Measurements from ENCODE around the gene AP1M1.

Gene AP1M1

GRCh38 chr19:16208847-16209665 is 11.3 kb downstream of the AP1M1 start:
- no peak for DNase-seq

DNA sequence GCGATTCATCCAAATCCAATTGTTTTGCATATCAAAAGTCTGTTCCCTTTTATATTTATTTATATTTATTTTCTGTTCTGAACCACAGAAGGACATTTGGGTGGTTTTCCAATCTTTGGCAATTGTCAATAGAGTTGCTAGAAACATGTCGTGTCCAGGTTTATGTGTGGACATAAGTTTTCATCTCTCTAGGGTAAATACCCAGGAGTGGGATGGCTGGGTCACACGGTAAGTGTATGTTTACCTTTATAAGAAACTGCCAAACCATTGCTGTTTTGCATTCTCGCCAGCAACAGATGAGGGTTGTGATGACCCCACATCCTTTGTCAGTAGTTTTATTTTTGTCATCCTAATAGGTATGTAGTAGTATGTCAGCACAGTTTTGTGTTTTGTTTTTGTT is 12.5 kb downstream of the AP1M1 start:
- DNase-seq = no peak

- no peak for DNase-seq
Measured at GRCh38 chr19:16213076-16213475, 15.4 kb downstream of the AP1M1 start.

DNA sequence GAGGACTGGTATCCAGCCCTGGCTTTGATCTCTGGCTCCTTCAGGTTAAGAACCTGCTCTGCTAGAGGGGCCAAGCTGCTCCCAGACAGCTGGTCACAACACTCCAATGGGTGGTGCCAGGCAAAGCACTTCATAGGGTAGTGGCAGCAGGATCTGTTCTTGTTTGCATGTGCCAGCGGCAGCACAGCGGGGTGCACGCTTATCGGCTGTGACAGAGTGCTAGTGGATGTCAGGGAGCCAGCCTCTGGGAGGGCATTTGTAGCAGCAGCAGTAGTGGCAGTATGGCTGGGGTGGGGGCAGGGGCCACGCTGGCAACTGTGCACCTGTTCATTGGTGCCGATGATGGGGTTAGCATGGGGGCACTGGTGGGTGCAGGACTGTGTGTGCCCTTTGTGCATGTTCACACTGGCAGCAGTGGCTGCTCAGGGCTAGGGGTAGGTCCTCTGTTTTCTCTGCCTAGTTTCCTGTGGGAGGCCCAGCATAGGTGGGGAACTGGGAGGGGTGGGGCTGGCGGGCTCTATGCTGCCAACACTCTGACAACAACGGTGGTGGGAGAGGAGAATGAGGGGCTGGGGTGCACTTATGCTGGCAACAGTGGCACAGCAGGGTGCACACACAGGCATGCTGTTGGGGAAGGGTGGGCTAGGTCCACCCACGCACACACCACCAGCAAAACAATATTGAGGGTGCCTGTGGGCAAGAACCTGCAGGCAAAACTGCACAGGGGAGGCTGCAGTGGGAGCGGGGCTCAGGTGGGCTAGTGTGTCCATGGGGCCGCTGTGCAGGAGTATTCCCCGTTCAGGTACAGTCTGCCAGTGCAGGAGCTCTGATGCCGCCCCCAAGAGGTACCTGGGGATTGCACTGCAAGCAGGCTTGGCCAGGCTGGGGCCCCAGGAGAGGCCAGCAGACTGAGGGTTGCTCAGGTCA is 19.3 kb downstream of the AP1M1 start:
- no peak for DNase-seq

DNA sequence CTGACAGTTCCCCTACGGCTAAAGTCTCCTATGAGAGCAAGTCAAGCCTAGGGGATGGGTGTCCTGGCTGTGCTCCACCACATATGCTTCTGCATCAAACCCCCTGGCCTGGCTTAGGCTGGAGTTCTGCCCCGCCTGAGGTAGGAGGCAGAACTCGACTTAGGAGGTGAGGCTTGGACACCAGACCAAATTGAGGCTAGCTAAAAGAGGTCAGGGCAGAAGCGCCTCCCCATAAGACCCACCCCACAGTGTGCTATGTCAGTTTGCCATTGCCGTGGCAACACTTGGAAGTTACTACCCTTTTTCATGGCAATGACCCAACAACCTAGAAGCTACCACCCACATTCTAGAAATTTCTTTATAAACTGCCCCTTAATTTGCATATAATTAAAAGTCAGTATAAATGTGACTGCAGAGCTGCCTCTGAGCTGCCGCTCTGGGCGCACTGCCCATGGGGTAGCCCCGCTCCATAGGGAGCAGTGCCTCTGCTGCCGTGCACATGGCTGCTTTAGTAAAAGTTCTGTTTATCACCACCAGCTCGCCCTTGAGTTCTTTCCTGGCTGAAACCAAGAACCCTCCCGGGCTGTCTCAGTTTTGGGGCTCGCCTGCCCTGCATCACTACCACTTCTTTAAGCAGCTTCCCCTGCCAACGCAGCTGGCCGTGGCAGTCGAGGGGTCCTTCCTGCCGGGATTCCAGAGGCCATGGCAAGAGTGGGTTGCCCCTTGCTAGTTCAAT is 20.2 kb downstream of the AP1M1 start:
- DNase-seq = no peak

- DNase-seq = no peak
Measured at GRCh38 chr19:16218851-16219250, 21.1 kb downstream of the AP1M1 start.

GRCh38 chr19:16222806-16223205 is 25.1 kb downstream of the AP1M1 start:
- no peak for DNase-seq

- DNase-seq = no peak
Measured at GRCh38 chr19:16223746-16224145, 26.0 kb downstream of the AP1M1 start.

- DNase-seq = no peak
Measured at GRCh38 chr19:16224293-16225045, 26.8 kb downstream of the AP1M1 start.

GRCh38 chr19:16225279-16226183 is 27.8 kb downstream of the AP1M1 start:
- no peak for DNase-seq

DNA sequence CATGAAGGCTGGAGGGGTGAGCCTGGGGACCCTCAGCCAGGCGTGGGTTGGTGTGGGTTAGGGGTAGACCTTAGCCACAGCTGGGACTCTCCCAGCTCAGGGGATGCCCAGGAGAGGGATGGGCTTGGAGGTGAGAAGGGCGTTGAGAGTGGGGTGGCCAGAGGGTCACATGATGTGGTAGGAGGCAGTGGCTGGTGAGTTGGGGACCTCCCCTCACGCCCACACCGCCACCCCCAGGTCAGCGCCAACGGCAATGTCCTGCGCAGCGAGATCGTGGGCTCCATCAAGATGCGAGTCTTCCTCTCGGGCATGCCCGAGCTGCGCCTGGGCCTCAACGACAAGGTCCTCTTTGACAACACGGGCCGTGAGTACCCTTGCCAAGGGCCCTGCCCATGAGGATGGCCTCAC is 28.5 kb downstream of the AP1M1 start:
- DNase-seq = no peak

DNA sequence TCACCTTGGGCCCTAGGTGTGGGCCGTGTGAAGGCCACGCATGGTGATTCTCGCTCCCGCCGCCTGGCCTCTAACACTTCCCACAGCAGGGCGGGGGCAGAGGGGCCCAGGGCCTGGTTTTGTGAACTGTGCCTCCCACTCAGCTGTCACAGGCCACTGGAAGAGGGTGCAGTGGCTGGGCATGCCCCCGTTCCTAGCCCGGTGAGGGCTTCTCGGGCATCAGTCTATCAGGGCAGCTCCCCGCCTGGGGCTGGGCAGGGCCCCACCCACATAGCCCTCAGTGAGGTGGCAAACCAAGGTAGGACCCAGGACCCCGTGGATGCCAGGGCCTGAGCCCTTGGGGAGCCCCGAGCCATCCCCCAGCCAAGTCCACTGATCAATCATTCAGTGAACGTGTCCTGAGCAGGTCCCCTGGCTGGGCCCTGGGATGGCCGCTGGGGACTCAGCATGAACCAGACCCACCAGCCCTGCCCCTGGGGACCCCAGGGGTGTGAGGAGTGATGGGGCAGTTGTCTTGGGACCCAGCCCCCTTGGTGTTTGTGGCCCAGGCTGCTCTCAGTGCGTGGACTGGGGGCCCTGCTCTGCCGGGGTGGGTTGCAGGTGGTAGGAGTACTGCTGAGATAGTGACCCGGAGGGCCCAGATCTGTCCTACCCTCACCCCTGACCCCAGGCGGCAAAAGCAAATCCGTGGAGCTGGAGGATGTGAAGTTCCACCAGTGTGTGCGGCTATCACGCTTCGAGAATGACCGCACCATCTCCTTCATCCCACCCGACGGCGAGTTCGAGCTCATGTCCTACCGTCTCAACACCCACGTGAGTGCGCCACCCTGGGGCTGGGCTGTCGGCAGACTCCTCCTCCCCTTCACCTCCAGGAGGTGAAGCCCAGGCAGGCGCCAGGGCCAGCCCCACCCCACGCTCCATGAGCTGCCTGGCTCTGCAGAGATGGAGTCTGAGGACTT is 29.4 kb downstream of the AP1M1 start:
- DNase-seq = no peak

DNA sequence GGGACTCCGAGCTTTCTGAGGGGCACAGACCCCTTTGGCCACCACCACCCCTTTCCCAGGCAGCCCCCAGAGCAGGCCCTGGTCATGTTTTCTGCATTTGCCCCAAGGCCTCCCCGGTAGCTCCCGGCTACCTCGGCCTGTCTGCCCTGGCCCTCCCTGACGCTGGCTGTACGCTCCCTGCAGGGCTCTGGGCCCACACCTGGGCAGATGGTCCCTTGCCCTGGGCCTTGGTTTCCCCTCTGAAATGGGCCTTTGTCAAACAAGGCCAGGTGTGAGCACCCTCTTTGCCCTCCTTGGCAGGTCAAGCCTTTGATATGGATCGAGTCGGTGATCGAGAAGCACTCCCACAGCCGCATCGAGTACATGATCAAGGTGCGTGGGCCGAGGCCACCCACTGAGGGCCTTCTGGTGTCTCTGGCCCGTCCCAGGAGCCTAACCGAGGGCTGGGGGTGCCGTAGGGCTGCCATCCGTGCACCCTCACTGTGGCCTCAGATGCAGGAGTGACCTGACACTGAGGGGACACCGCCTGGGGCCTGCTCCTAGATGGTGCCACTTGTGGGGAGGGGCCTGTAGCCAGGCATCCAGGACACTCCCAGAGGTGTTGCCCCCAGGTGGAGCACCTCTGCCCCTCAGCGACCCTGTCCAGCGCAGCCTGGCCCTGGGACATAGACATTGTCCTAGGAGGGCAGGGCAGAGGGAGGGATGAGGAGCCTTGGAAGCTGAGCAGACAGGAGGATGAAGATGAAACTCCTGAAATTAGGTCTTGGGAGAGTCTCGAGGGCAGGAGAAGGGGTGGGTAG is 30.3 kb downstream of the AP1M1 start:
- DNase-seq = no peak

GRCh38 chr19:16228637-16229321 is 31.1 kb downstream of the AP1M1 start:
- DNase-seq = no peak

DNA sequence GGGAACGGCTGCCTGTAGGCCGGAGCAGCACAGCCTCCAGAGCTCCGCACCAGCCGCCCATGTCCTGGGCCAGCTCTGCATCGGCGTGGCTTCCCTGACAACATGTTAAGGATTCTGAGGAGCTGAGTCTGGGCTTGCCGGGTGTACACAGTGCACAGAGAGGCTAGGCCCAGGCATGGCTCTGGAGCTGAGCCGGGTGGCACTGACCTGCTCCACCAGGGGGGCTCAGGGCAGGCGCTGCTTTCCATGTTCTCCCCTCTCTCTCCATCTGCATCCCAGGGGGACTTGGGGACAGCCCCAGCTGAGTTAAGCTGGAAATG is 31.6 kb downstream of the AP1M1 start:
- no peak for DNase-seq

DNA sequence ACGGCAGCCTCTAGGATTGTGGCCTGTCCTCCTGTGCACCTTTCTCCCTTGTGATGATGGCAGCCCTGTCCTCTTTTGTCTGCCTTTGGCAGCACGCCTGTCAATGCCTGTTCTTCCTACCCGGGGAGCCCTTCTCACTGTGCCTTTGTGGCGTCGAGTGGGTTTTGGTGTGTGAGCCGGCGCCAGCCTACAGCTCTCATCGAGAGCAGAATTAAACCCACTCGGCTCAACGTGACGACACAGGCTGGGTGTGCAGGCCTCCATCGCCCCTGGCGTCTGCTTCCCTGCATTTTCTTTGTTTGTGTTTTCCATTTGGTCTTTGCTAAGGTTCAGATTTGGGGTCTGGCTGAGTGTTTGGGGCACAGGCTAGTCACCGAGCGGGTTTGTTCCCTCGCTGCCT is 34.4 kb downstream of the AP1M1 start:
- no peak for DNase-seq

GRCh38 chr19:16232568-16232967 is 34.9 kb downstream of the AP1M1 start:
- no peak for DNase-seq

DNA sequence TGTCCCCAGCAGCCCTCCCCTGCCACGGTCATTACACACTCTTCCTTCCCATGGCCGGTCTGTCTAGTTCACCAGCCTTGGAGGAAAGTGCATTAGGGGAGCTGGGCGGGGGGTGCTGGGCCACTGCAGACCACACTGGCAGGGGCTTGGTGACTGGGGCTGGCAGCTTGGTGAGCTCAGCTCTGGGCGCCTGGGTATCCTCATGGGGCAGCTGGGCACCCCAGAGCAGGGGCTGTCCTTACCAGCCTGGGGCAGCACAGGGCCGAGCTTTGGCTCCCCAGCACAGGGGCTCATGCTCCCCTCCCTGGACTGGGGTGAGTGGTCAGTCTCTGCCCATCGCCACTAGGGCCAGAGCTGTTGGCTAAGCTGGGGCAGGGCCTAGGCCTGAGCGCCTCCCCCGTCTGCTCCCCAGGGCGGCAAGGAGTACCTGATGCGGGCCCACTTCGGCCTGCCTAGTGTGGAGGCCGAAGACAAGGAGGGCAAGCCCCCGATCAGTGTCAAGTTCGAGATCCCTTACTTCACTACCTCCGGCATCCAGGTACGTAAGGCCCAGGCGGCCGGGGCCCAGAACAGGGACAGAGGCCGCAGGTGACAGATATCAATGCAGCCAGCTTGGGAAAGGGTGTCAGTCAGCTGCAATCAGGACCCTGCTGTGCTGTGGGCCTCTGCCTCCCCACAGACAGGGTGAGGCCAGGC is 35.5 kb downstream of the AP1M1 start:
- no peak for DNase-seq

Measured in CD4-positive, alpha-beta T cell treated with Interleukin-4 for 1 hour (primary cell).